Kasumi-1 (cell line): ENCODE data around the gene ERVMER34-1.
A peak's percentile ranks its signal among the peaks of the same experiment; 100 is the strongest.

ENCODE experiments used
- DNase-seq, 2 experiments: peaks; one replicate each; lab custom pipeline; 2025; lab: John Stamatoyannopoulos, UW

Gene ERVMER34-1

GRCh38 chr4:52718123-52718522 lies 33.1 kb downstream of the ERVMER34-1 start:
- DNase-seq = peak; percentile 89 to 91

DNA sequence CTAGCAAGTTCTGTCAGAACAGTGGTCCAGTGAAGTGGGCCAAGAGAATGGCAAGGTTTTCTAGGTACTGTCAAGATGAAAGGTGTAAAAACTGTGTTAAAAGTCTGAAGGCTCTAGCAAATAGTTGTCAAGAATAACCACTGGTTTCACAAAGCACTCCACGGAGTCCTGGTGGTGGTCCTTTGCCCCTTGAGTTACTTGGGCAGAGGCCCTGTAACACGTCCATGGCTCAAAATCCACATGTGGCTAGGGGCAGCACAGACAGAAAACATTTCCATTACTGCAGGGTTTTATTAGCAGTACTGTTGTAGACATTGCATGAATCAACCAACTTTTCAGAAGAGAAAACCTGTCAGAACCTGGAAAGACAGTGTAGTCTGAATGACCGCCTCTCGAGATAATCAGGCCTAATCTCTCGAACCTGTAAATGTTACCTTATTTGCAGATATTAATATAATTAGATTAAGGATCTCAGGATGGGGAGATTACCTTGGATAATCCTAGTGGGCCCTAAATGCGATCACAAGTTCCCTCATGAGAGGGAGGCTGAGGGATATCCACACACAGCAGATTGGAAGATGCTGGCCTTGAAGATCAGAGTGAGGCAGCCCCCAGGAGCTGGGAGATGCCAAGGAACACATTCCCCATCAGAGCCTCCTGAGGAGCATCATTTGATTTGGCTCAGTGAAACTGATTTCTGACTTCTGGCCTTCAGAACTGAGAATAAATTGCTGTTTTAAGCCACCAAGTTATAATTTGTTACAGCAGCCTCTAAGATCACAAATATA lies 34.7 kb downstream of the ERVMER34-1 start:
- peak; percentile 43 to 51 for DNase-seq

GRCh38 chr4:52715914-52716313 lies 35.3 kb downstream of the ERVMER34-1 start:
- DNase-seq = no peak

GRCh38 chr4:52715255-52715897 lies 35.8 kb downstream of the ERVMER34-1 start:
- DNase-seq = no peak

GRCh38 chr4:52714597-52715254 lies 36.5 kb downstream of the ERVMER34-1 start:
- peak; percentile 92 to 97 for DNase-seq

- peak; percentile 41 to 63 for DNase-seq
Measured at GRCh38 chr4:52713456-52713937, 37.7 kb downstream of the ERVMER34-1 start.

GRCh38 chr4:52712251-52713130 lies 38.7 kb downstream of the ERVMER34-1 start:
- DNase-seq = peak; percentile 100

- DNase-seq = peak; percentile 91 to 92
Measured at GRCh38 chr4:52711834-52712250, 39.4 kb downstream of the ERVMER34-1 start.

DNA sequence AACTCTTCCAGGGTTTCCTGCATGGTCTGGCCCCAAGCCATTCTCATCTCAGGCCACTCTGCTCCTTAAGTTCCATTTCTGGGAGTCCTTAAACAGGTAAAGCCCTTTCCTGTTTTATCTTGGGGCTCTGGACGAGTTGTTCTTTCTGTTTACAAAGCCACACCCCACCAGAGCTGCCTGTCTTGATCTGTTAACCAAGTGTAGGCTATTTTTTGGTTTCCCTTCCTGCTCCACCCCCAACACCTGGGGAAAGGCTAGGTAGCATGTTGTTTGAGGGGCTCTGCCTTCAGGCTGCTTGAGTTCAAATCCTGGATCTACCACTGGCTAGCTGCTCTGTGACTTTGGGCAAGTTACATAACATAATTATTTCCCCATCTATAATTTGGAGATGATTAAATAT lies 40.0 kb downstream of the ERVMER34-1 start:
- DNase-seq = no peak

DNA sequence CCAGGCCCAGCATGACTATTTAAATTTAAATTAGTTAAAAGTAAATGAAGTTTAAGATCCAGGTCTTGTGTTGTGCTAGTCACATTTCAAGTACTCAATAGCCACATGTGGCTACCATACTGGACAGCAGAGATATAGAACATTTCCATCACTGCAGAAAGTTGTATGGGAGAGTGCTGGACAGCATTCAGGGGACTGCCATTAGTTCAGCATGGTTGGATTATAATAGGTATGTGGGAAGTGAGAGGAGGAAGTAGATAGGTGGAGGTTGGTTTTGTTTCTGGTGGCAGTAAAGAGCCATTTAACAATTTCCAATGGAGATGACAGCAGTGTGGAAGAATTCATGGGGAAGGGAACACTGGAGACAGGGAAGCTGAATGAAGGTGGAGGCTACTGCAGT lies 42.1 kb downstream of the ERVMER34-1 start:
- DNase-seq = no peak

DNA sequence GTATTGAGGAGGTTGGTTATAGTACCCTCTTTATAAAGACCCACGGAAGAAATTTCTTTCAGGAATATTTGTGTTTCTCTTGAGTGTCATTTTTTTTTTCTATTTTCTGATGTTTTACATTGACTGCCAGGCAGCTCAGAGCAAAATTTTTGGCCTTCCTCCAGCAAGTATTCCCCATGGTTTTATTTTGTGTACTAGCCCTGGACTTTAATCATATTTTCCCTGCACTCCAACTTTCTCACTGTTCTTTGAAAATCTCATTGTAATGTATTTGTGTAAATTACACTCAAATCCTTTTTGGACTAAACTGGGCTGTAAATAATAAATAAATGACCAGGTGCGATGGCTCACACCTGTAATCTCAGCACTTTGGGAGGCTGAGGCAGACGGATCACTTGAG lies 46.6 kb downstream of the ERVMER34-1 start:
- DNase-seq = no peak

GRCh38 chr4:52704133-52704532 lies 47.1 kb downstream of the ERVMER34-1 start:
- no peak for DNase-seq

DNA sequence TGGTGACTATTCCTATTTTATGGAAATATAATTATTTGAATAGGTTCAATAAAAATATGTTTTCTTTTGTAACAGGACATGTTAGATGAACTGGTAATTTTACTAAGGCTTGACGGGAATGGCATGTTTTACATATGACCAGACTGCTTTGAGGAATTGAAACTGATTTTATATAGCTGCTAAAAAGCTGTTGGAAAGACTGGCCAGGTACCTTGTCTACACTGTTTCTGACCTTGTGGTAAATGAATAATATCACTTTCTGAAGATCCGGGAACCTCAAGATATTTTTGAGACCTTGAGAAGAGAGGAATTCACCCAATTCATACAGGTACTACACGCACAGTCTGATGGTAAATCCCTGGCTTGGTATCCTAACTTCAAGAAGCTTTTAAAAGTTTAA lies 50.0 kb downstream of the ERVMER34-1 start:
- DNase-seq = no peak

DNA sequence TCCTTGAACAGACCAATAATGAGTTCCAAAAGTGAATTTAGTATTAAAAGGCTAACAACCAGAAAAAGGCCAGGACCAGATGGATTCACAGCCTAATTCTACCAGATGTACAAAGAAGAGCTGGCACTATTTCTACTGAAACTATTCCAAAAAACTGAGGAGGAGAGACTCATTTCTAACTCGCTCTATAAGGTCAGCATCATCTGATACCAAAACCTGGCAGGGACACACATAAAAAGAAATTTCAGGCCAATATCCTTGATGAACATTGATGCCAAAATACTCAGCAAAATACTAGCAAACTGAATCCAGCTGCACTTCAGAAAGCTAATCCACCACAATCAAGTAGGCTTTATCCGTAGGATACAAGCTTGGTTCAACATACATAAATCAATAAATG lies 56.3 kb downstream of the ERVMER34-1 start:
- no peak for DNase-seq

DNA sequence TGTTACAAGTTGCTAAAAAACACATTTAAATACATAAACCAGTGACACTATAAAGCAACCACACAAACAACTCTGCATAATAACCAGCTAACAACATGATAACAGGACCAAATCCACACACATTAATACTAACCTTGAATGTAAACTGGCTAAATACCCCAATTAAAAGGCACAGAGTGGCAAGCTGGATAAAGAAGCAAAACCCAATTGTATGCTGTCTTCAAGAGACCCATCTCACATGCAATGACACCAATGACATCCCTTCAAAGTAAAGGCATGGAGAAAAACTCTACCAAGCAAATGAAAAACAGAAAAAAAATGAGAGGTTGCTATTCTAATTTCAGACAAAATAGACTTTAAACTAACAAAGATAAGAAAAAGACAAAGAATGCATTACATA lies 57.7 kb downstream of the ERVMER34-1 start:
- no peak for DNase-seq
